ENCODE measurements around the gene DUSP21. TPM values are rescaled to one million over a fixed set of nuclear protein-coding genes. Genes with fewer than 3 reads are reported as not detected.

DUSP21 gene
- not detected for total RNA-seq
- total RNA-seq (2013): not detected

GRCh38 chrX:44843753-44844152 lies at the start of gene DUSP21:
DUSP21 (plus strand) TSS chrX:44844021; CDS start chrX:44844133, 112 bp downstream.
- 97% methylated on average over 16 of the region's 16 CpGs for WGBS (ENCODE audit: insufficient coverage)
- no peaks in the 10 kb centered on the region for H3K27me3 ChIP-seq (ENCODE audit: control insufficient read depth, insufficient read depth, low read length)
- intact Hi-C loops (cut with micrococcal nuclease): no loop called here
- Mint-ChIP-seq H3K36me3 (no peaks in the 10 kb centered on the region), H3K27ac (no peak within 1 kb of the TSS), H3K27me3 (ENCODE audit: low read depth in 2 of 2) (no peaks in the 10 kb centered on the region), H3K9me3 (no peaks in the 10 kb centered on the region), H3K4me3 (no peak within 1 kb of the TSS), H3K4me1 (no peaks in the 10 kb centered on the region)
- ATAC-seq (no peak), DNase-seq (no peak)
- TF ChIP-seq, protein P1, sequence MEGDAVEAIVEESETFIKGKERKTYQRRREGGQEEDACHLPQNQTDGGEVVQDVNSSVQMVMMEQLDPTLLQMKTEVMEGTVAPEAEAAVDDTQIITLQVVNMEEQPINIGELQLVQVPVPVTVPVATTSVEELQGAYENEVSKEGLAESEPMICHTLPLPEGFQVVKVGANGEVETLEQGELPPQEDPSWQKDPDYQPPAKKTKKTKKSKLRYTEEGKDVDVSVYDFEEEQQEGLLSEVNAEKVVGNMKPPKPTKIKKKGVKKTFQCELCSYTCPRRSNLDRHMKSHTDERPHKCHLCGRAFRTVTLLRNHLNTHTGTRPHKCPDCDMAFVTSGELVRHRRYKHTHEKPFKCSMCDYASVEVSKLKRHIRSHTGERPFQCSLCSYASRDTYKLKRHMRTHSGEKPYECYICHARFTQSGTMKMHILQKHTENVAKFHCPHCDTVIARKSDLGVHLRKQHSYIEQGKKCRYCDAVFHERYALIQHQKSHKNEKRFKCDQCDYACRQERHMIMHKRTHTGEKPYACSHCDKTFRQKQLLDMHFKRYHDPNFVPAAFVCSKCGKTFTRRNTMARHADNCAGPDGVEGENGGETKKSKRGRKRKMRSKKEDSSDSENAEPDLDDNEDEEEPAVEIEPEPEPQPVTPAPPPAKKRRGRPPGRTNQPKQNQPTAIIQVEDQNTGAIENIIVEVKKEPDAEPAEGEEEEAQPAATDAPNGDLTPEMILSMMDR (IDR thresholded peaks at IDR 0.05): no peak
- H3K9me3 ChIP-seq (ENCODE audit: control insufficient read depth, insufficient read depth, low read length): no peaks in the 10 kb centered on the region
- H3K4me1 ChIP-seq (ENCODE audit: control insufficient read depth, insufficient read depth, low read length): no peaks in the 10 kb centered on the region
- no peaks in the 10 kb centered on the region for H3K36me3 ChIP-seq (ENCODE audit: control insufficient read depth, insufficient read depth, low read length)
- H3K27ac ChIP-seq (ENCODE audit: low read length): no peak within 1 kb of the TSS
- H3K4me3 ChIP-seq (ENCODE audit: low read length): no peak within 1 kb of the TSS

GRCh38 chrX:44795945-44796450 lies 47.8 kb upstream of the DUSP21 start:
- no peaks in the 10 kb centered on the region for H3K9me3 Mint-ChIP-seq
- no peaks in the 10 kb centered on the region for H3K27me3 ChIP-seq (ENCODE audit: control insufficient read depth, insufficient read depth, low read length)
- TF ChIP-seq, protein P1 (IDR thresholded peaks at IDR 0.05): no peak
- intact Hi-C loops (cut with micrococcal nuclease): no loop called here
- H3K36me3 Mint-ChIP-seq: no peaks in the 10 kb centered on the region
- whole genome bisulfite sequencing (ENCODE audit: insufficient coverage): no CpG with 5 or more reads among the region's 3 CpGs
- no peak overlapping the region for H3K4me3 Mint-ChIP-seq
- H3K27ac ChIP-seq (ENCODE audit: low read length): no peak overlapping the region
- H3K4me3 ChIP-seq (ENCODE audit: low read length): no peak overlapping the region
- no peaks in the 10 kb centered on the region for H3K36me3 ChIP-seq (ENCODE audit: control insufficient read depth, insufficient read depth, low read length)
- H3K27ac Mint-ChIP-seq: no peak overlapping the region
- DNase-seq (no peak), ATAC-seq (no peak)
- H3K27me3 Mint-ChIP-seq (ENCODE audit: low read depth in 2 of 2): peaks cover 0 to 16% of the 10 kb centered on the region in 2 donors
- no peaks in the 10 kb centered on the region for H3K9me3 ChIP-seq (ENCODE audit: control insufficient read depth, insufficient read depth, low read length)
- no peaks in the 10 kb centered on the region for H3K4me1 Mint-ChIP-seq
- no peaks in the 10 kb centered on the region for H3K4me1 ChIP-seq (ENCODE audit: control insufficient read depth, insufficient read depth, low read length)

GRCh38 chrX:44802613-44803012 lies 41.2 kb upstream of the DUSP21 start:
- H3K27ac Mint-ChIP-seq: no peak overlapping the region

DNA sequence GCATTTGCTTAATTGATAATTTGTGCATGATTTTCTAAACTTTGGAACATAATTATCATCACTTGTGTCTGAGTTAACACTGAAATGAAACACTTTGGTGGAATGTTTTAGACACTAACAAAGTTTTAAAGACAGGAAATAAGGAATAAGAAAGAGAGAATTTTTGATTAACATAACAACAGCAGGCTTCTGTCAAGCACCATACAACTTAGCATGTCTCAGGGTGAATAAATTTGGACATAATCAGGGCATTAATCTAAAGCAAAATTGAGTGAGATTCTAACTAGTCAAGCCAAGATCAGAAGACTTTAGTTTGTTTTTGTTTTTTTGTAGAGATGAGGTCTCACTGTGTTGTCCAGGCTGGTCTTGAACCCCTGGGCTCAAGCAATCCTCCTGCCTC lies 28.1 kb upstream of the DUSP21 start:
- H3K27ac Mint-ChIP-seq: no peak overlapping the region

More at GRCh38 chrX:44802613-44803012, 41.2 kb upstream of the DUSP21 start:
- ATAC-seq: no peak
- no peaks in the 10 kb centered on the region for H3K27me3 Mint-ChIP-seq (ENCODE audit: low read depth in 2 of 2)
- H3K9me3 Mint-ChIP-seq: no peaks in the 10 kb centered on the region
- Histone ChIP-seq H3K27me3 (ENCODE audit: control insufficient read depth, insufficient read depth, low read length) (no peaks in the 10 kb centered on the region), H3K4me1 (ENCODE audit: control insufficient read depth, insufficient read depth, low read length) (no peaks in the 10 kb centered on the region), H3K36me3 (ENCODE audit: control insufficient read depth, insufficient read depth, low read length) (no peaks in the 10 kb centered on the region), H3K9me3 (ENCODE audit: control insufficient read depth, insufficient read depth, low read length) (no peaks in the 10 kb centered on the region), H3K27ac (ENCODE audit: low read length) (no peak overlapping the region), H3K4me3 (ENCODE audit: low read length) (no peak overlapping the region)
- no peaks in the 10 kb centered on the region for H3K36me3 Mint-ChIP-seq
- H3K4me1 Mint-ChIP-seq: no peaks in the 10 kb centered on the region
- TF ChIP-seq, protein P1 (IDR thresholded peaks at IDR 0.05): no peak
- WGBS (ENCODE audit: insufficient coverage): no CpG with 5 or more reads among the region's 2 CpGs
- intact Hi-C loops (cut with micrococcal nuclease): no loop called here
- no peak for DNase-seq
- no peak overlapping the region for H3K4me3 Mint-ChIP-seq

More for the DNA sequence above, 28.1 kb upstream of the DUSP21 start:
- Histone ChIP-seq H3K27ac (ENCODE audit: low read length) (no peak overlapping the region), H3K4me3 (ENCODE audit: low read length) (no peak overlapping the region), H3K36me3 (ENCODE audit: control insufficient read depth, insufficient read depth, low read length) (no peaks in the 10 kb centered on the region), H3K4me1 (ENCODE audit: control insufficient read depth, insufficient read depth, low read length) (no peaks in the 10 kb centered on the region), H3K9me3 (ENCODE audit: control insufficient read depth, insufficient read depth, low read length) (no peaks in the 10 kb centered on the region), H3K27me3 (ENCODE audit: control insufficient read depth, insufficient read depth, low read length) (no peaks in the 10 kb centered on the region)
- H3K4me1 Mint-ChIP-seq: no peaks in the 10 kb centered on the region
- TF ChIP-seq, protein P1 (IDR thresholded peaks at IDR 0.05): no peak
- H3K27me3 Mint-ChIP-seq (ENCODE audit: low read depth in 2 of 2): peaks cover 0 to 4% of the 10 kb centered on the region in 2 donors
- no peaks in the 10 kb centered on the region for H3K36me3 Mint-ChIP-seq
- no peak overlapping the region for H3K4me3 Mint-ChIP-seq
- intact Hi-C loops (cut with micrococcal nuclease): no loop called here
- DNase-seq (no peak), ATAC-seq (no peak)
- H3K9me3 Mint-ChIP-seq: no peaks in the 10 kb centered on the region

Measured in natural killer cell (primary cell).